ENCODE data around the gene TAS2R31.
"Not testable (repeated sequence)": the region's sequence is repeated elsewhere in the genome, so short reads cannot be mapped to it uniquely, and the experiment has no call there.

DNA sequence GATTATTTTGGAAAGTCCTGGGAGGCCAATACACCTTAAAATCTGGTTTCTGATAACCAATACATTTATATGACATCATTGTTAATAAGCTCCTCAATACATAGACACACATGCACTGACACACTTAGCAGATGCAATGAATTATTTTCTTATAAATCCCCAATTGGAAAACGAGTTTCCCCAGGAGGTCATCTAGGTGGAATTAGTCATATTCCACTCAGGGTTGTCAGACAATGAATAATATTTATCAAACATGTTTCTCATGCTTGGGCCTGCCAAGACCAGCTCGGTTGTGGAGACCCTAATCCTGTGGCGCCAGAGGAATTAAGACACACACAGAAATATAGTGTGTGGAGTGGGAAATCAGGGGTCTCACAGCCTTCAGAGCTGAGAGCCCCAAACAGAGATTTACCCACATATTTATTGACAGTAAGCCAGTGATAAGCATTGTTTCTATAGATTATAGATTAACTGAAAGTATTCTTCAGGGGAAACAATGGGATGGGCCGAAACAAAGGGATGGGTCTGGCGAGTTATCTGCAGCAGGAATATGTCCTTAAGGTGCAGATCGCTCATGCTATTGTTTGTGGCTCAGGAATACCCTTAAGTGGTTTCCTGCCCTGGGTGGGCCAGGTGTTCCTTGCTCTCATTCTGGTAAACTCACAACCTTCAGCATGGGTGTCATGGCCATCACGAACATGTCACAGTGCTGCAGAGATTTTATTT is 18.8 kb upstream of the TAS2R31 start:
- not testable (repeated sequence) for TF ChIP-seq TAF1 (IDR thresholded peaks at IDR 0.05; ENCODE audit: borderline replicate concordance, low read depth, low read length); POLR2AphosphoS5 (IDR thresholded peaks at IDR 0.05; ENCODE audit: low read depth, low read length)
